DMS79 treated with DMSO at 0.1 percent for 48 hours (cell line): ENCODE results near the gene ZNF787.
A peak's percentile ranks its signal among the peaks of the same experiment; 100 is the strongest.
"Not testable (repeated sequence)": the region's sequence is repeated elsewhere in the genome, so short reads cannot be mapped to it uniquely, and the experiment has no call there.

Experiments used
- DNase-seq: peaks from one replicate; lab custom pipeline; 2025; lab: John Stamatoyannopoulos, UW

ZNF787 gene

DNA sequence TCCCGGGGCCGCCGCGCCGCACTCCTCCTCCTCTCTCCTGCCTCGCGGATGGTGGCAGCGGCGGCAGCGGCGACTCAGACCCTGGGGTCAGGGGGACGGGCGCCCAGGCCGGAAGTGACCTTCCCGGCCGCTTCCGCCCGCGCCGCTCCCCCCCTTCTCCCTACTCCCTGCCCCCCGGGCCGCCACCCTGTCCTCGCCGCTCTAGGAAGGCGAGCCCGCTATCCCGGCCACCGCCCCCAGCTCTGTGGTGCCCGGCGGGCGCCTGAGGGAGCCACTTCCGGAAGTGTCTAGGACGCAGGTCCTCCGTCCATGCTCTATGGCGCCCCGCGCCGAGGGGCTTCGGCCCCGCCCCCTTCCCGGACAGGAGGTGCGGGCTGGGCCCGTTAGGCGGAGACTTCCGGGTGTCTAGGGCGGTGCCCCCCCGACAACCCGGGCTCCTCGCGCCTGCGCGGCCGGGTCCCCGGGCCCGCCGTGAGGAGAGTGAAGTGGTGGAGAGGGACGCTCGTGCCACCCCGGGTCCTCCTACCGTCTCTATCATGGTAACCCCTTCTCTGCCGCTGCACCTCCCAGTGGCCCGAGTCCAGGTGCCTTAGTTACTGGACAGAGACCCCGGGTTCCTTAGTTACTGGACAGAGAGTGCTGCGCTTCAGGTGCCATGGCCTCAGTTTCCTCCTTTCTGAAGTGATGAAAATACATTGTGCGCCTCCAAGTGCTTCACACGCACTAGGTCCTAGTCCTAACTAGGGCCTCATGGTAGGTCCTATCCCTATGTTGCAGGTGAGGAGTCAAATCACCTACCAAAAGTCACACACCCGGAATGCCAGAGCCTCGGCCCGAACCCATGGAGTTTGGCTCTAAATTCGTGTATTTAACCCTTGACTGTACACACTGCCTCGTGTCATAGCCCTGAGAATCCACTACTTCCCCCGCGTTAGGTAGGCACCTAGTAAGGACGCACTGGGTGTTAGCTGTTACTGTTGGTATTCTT, at the start of gene ZNF787:
ZNF787 (minus strand) TSS at position 116 of the 988 bp plus-strand sequence. CDS start 18,078 bp downstream, outside the sequence.
- peak; percentile 98 for DNase-seq

DNA sequence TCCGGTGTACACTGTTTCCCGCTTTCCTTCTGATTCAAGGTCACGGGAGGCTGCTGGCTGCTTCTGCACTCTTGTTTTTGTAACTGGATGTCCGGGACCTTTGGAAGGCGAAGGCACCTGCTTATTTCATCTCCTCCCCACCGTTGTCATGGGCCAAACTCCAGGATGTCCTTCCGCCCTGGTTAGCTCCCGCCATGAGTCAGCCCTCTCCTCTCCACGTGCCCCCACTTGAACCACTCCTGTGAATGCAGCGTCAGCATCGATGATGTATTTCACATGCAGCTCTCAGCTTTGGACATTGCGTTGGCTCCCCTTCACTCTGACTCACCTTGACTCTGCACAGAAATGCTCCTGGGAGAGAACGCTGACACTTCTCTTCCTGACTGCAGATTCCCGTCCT, 49.2 kb upstream of the ZNF787 start:
- peak; percentile 88 for DNase-seq

GRCh38 chr19:56167064-56167578, 46.0 kb upstream of the ZNF787 start:
- DNase-seq = no peak

DNA sequence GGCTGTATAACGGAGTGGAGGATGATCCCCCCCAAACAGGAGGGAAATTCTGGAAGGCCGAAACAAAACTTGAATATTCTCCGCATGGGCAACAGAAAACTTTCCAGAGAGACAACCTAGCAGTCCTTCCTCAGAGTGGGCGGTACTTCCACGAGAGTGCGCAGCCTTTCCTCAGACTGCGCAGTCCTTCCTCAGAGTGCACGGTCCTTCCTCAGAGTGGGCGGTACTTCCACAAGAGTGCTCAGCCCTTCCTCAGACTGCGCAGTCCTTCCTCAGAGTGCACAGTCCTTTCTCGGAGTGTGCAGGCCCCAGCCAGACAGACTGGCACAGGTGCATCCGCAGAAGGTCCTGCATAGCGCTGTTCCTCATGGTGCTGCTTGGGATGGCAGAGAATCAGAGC, 42.0 kb upstream of the ZNF787 start:
- DNase-seq = no peak

DNA sequence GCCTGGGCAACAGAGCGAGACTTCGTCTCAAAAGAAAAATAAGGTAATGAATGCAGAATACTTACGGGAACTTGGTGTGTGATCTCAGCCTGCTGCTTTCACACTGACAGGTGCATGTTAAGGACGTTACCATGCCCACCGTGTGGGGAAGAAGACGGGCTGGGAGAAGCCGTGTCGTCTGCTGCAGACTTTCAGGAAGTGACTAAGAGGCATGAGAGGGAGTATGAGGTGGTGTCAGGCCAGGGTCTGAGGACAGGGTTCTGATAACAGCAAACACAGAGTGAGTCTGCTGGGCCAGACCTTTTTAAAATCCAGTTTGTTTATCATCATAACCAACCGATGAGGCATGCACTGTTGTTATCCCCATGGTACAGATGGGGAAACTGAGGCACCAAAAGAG, 41.2 kb upstream of the ZNF787 start:
- DNase-seq = no peak

- no peak for DNase-seq
Observed at GRCh38 chr19:56161534-56161933, 40.4 kb upstream of the ZNF787 start.

- no peak for DNase-seq
Observed at GRCh38 chr19:56159622-56160271, 38.7 kb upstream of the ZNF787 start.

- no peak for DNase-seq
Observed at GRCh38 chr19:56159009-56159559, 38.0 kb upstream of the ZNF787 start.

DNA sequence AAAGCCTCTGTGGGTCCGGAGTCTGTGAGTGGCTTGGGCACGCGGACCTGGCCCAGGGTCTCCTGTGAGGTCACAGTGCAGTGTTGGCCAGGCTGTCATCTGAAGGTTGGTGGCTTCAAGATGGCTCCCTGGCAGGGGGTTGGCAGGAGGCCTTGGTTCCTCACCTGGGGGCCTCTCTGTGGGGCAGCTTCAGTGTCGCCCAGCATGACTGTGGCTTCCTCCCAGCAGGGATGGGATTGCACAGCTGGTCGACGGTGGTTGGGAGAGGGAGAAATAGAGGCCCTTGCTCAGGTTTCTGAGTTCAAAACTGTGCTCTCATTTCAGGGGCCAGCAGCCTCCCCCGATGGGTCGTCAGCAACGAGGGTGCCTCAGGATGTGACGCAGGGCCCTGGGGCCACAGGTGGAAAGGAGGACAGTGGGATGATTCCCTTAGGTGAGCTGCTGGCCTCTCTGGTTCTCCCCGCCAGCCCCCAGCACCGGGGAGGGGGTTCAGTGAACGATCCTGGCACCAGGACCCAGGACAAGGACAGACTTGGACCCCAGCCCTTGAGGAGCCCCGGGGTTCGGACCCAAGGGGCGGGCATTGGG, 37.2 kb upstream of the ZNF787 start:
- no peak for DNase-seq

DNA sequence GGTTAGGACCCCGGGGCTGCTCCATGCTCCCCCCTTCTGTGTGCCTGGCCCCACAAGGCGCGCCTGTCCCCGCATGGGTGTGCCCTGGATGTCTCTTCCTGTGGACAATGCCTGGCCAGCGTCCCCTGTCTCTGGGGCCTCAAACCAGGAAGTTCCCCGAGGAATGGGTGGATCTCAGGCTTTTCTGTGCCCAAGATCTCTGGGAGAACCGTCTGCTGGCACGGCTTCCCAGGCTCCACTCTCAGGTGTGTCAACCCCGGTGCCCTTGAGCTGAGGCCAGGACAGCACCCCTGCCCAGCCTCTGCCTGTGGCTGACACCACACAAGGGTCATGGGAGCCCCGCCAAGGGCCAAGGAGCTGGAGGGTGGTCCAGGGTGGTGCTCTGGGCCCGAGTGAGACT, 35.7 kb upstream of the ZNF787 start:
- no peak for DNase-seq

GRCh38 chr19:56155124-56155687, 34.1 kb upstream of the ZNF787 start:
- DNase-seq = no peak

DNA sequence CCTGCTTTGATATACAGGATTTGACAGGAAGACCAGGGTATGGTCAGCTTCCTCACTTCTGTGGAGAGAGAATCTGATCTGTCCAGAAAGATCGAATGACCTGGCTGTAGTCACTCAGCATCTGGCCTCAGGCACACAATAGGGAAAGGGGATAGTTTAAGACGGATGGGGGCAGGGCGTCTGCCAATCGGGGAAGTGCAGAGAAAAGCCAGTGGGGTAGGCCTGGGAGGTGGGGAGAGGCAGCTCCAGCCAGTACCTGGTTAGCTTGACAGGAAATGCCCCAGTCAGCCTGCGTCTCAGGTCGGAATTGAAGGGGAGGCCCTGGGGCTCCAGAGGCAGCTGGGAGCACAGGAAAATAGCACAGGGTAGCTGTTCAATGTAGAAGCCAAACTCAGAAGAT, 32.4 kb upstream of the ZNF787 start:
- DNase-seq = no peak

- DNase-seq = no peak
Observed at GRCh38 chr19:56152644-56153043, 31.5 kb upstream of the ZNF787 start.

DNA sequence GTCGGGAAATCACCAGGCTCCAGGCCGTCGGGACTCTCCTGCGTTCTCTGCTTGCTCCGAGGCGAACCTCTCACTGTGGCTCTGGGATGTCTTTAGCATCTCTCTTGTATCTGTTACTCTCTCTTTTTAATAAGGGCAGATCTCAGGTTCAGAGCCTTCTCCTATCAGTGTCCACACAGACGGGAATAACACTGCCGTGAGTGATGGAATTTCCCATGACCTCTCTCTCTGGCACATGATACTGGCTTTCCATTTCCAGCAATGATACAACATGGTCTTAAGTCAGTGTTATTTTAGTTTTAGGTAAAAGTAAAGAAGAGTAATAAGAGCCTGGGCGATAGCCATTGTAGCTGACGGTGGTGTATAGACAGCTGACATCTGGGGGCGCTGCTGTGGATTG, 29.3 kb upstream of the ZNF787 start:
- DNase-seq = no peak

DNA sequence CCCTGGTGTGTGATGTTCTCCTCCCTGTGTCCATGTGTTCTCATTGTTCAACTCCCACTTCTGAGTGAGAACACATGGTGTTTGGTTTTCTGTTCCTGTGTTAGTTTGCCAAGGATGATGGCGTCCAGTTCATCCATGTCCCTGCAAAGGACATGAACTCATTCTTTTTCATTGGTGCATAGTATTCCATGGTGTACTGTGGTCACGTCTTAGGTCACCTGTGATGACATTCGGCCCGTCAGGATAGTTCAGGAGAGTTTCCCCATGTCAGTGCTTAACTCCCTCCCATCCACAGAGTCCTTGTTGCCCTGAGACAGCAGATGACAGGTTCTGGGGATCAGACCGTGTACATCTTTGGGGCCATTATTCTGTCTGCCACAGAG, 28.6 kb upstream of the ZNF787 start:
- DNase-seq = no peak

DNA sequence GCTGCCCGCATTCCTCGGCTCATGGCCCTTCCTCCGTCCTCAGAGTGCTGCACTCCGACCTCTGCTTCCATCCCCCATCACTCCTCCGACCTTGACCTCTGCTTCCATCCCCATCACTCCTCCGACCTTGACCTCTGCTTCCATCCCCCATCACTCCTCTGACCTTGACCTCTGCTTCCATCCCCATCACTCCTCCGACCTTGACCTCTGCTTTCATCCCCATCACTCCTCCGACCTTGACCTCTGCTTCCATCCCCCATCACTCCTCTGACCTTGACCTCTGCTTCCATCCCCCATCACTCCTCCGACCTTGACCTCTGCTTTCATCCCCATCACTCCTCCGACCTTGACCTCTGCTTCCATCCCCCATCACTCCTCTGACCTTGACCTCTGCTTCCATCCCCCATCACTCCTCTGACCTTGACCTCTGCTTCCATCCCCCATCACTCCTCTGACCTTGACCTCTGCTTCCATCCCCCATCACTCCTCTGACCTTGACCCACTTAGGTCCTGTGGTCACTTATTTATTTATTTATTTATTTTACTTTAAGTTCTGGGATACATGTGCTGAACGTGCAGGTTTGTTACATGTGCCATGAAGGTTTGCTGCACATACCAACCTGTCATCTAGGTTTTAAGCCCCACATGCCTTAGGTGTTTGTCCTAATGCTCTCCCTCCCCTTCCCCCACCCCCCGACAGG, 28.0 kb upstream of the ZNF787 start:
- DNase-seq = not testable (repeated sequence)

DNA sequence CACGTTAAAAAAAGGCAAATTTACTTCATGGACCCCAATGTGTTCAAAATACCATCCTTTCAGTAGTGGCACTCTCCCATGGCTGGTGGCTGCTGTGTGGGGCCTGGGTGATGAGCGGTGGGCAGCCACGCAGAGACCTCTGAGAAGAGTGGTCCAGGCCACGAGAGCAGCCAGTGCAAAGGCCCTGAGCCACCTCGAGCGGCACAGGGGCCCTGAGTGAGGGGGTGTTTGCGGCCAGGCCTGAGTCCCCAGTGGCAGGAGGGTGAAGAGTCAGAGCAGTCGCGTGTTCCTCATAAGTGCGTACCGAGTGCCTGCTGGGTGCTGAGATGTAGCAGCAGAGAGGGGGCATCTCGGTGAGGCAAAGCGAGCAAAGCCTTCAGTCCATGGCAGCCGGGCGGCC, 27.0 kb upstream of the ZNF787 start:
- no peak for DNase-seq

DNA sequence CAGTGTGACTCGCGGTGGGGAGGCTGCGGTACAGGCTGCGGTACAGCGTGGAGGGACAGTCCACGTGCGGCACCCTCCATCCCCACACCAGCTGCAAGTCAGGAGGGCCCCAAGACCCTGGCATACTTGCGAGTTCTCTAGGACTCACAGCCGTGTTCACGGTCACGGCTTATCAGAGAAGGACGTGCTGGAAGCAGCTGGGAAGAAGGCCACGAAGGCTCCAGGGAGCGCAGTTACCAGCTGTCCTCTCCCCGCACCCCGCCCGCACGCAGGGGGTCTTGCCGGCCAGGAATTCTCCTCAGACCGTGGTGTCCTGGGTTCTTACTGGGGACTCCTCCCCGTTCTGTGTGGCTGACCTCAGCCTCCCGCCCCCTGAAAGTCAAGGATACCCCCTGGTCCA, 26.2 kb upstream of the ZNF787 start:
- no peak for DNase-seq

DNA sequence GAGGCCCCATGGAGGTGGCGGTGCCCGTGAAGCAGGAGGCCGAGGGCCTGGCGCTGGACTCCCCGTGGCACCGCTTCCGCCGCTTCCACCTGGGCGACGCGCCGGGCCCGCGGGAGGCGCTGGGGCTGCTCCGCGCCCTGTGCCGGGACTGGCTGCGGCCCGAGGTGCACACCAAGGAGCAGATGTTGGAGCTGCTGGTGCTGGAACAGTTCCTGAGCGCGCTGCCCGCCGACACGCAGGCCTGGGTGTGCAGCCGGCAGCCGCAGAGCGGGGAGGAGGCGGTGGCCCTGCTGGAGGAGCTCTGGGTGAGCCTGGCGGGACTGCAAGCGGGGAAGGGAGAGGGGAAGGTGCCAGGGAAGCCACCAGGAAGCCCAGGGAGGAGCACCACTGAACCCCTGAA, 25.8 kb upstream of the ZNF787 start:
- DNase-seq = no peak

GRCh38 chr19:56145698-56146097, 24.6 kb upstream of the ZNF787 start:
- no peak for DNase-seq

DNA sequence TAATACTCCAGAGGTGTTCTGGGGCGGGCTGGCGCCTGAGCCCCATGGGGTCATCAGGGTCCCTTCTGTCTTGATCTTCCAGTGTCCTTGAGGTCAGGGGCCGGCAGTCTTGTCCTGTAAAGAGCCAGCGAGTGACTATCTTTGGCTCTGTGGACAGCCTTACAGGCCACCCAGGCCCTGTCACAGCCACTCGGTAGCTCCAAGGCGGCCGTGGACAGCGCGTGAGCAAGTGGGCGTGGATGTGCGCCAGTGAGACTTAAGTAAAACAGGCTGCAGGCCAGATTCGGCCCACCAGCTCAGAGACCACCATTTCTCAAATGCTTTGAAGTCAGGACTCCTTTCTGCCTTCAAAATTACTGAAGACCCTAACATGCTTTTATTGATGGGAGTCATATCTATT, 23.7 kb upstream of the ZNF787 start:
- no peak for DNase-seq
